NCI-H2107 (cell line): ENCODE results near the gene LAD1.

Experiments
- DNase-seq: peaks from one replicate; lab custom pipeline; 2025; lab: John Stamatoyannopoulos, UW

The LAD1 gene

DNA sequence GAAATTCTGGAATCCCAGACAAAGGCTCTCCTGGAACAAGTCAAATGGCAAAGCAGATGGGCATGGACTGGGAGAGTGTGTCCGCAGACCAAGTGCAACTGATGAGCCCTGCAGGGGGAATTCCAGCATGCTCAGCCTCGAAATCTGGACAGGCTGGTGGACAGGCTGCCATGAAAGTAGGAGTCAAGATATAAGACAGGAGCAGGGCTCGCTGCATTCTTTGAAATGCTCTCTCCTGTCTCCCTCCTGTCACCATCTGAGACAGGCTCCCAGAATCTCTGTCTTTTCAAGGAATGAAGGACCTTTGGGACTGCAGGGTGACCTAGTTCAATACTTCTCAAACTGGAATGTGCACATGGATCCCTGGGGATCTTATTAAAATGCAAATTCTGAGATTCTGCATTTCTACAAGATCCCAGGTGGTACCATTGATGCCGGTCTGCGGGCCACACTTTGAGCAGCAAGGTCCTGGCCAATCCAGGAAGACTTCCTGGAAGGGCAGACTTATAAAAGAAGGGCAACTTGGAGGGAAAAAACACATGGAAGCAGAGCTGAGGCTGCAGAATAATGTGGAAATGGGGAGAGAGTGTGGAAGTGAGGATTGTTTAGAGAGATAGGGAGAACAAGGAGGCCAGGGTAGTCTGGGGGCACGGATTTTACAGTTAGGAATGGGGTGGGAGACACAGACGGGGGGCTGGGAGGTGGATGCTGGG lies 51.5 kb downstream of the LAD1 start:
- DNase-seq = no peak

- no peak for DNase-seq
Observed at GRCh38 chr1:201346987-201347386, 52.1 kb downstream of the LAD1 start.

DNA sequence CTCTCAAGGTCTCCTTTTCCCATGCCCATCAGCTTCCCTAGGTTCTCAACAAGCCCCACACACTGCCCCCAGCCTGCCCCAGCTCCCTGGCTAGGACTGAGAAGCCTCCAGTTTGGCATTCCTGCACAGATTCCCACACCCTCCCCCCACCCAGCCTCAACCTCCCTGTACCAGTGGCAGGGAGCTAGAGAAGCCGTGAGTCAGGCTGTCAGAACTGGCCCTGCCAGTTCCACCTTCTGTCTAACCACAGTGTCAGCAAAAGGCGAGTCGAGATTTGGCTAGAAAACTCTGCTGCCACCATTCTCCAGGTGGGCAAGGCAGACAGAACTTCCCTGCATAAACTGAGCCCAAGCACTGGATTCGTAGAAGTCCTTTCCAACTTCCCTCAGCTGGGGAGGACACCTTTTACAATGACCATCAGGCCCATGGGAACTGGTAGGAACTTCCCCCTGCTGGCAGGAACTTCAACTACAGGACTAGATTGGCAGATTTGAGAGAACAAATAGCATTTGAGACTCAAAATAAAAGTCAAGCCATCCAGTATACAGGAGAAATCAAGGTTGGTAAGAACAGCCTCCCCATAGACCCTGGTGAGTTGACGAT lies 52.7 kb downstream of the LAD1 start:
- no peak for DNase-seq

- DNase-seq = no peak
Observed at GRCh38 chr1:201345081-201345355, 54.1 kb downstream of the LAD1 start.

DNA sequence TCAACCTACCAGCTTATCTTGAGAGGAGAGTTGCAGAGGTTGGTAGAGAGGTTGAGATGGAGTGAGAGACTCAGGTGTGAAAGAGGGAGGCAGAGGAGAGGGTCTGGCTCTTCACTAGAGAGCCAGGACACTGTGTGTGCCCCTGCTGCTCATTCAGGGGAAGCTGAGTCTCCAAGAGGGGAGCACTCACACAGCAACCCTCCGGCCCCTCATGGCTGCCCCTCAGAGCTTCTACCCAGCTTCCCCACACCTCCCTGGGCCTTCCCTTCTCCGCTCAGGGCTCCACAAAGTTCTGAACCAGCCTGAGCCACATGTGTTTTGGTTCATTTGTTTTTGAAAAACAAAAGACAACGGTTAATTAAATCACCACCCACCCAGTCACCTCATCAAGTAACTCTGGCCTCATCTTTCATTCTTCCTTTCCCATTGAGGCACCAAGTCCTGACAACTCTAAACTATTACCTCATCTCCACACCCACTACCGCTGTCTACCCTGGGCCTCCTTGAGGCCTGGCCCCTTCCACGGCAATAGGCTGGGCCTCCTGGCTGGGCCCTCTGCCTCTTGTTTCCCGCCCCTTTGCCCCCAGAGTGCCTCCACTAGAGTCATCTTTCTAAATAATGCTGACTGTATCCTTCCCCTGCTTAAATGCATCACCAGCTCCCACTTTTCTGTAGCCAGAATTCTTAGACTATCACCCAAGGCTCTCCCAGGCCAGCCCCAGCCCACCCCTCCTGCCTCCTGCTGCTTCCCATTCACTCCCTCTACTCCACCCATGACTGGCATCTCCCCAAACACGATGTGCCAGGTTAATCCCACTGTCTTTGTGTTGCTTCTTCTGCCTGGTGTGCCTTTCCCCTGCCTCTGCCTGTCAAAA lies 54.7 kb downstream of the LAD1 start:
- no peak for DNase-seq

DNA sequence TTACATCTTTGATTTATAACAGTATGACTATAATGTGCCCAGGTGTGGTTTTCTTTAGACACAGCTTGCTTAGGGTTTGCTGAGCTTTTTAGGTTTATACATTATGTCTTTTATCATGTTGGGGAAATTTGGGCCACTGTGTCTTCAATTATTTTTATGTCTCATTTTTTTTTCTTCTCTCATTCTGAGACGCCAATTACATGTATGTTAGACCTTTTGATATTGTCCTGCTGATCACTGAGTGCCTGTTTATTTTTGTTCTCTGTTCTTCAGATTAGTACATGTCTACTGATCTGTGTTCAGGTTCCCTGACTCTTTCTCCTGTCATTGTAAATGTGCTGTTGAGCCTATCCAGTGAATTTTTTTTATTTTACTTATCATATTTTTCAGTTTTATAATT lies 57.7 kb downstream of the LAD1 start:
- no peak for DNase-seq

- no peak for DNase-seq
Observed at GRCh38 chr1:201336711-201337450, 62.2 kb downstream of the LAD1 start.

GRCh38 chr1:201335901-201336300 lies 63.2 kb downstream of the LAD1 start:
- DNase-seq = no peak

- no peak for DNase-seq
Observed at GRCh38 chr1:201335174-201335870, 63.8 kb downstream of the LAD1 start.

- DNase-seq = no peak
Observed at GRCh38 chr1:201334325-201335173, 64.6 kb downstream of the LAD1 start.

GRCh38 chr1:201332616-201333335 lies 66.3 kb downstream of the LAD1 start:
- DNase-seq = no peak

DNA sequence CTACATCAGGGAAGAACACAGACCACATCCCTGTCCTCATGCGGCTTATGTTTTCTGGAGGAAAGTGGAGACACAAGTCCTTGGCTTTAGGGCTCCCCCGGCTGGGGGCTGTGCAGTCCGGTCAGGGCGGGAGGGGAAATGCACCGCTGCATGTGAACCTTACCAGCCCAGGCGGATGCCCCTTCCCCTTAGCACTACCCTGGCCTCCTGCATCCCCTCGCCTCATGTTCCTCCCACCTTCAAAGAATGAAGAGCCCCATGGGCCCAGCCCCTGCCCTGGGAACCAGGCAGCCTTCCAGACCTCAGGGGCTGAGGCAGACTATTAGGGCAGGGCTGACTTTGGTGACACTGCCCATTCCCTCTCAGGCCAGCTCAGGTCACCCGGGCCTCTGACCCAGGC lies 67.1 kb downstream of the LAD1 start:
- DNase-seq = no peak

- DNase-seq = no peak
Observed at GRCh38 chr1:201331166-201331565, 68.0 kb downstream of the LAD1 start.
